Sigmoid colon (tissue), 7 donors: ENCODE data around the gene HIF1AN. TPM values are rescaled to one million over a fixed set of nuclear protein-coding genes. Genes with fewer than 3 reads are reported as not detected.

Source experiments
- DNase-seq: peaks from one replicate; pipeline ENCODE4 v3.0.0-alpha.2; 2019
- H3K27ac ChIP-seq, 4 donors: fragments of 200-600 bp; sonication (generic); one replicate each; pipeline ENCODE4 v1.5.1; 2016 to 2019; ENCODE audit warnings: mild to moderate bottlenecking in 1 of 4
- H3K27me3 ChIP-seq, 3 donors: fragments of 200-600 bp; sonication (generic); one replicate each; pipeline ENCODE4 v1.5.1; 2019; ENCODE audit warnings: mild to moderate bottlenecking in 1 of 3
- H3K36me3 ChIP-seq, 4 donors: fragments of 200-600 bp; sonication (generic); one replicate each; pipeline ENCODE4 v1.5.1; 2016 to 2019
- H3K4me1 ChIP-seq, 4 donors: fragments of 200-600 bp; sonication (generic); one replicate each; pipeline ENCODE4 v1.5.1; 2017 to 2019
- H3K4me3 ChIP-seq, 4 donors: fragments of 200-600 bp; sonication (generic); one replicate each; pipeline ENCODE4 v1.5.1; 2017 to 2019; ENCODE audit warnings: mild to moderate bottlenecking in 2 of 4, moderate library complexity in 1 of 4
- H3K9me3 ChIP-seq, 4 donors: fragments of 200-600 bp in 3 of 4; sonication (generic) in 3 of 4; one replicate each; pipeline versions ENCODE4 v1.5.1 to v1.6.1; 2013 to 2019
- EP300 ChIP-seq, 4 donors: sonication (generic); formaldehyde crosslinking; IDR thresholded peaks; one replicate each; pipeline ENCODE4 v1.6.1; 2017; ENCODE audit warnings: antibody characterized with exemption in 4 of 4
- POLR2A ChIP-seq, 2 donors: fragments of 450-650 bp; IDR thresholded peaks; one replicate each; pipeline ENCODE4 v1.6.1; 2016; ENCODE audit warnings: antibody characterized with exemption in 2 of 2, mild to moderate bottlenecking in 2 of 2, moderate library complexity in 2 of 2
- POLR2AphosphoS5 ChIP-seq, 4 donors: sonication (generic); formaldehyde crosslinking; IDR thresholded peaks; one replicate each; pipeline ENCODE4 v1.6.1; 2017; ENCODE audit warnings: antibody characterized with exemption in 4 of 4
- WGBS, 2 donors: extraction: QIAGEN DNeasy Blood & Tissue Kit; methylation state at CpG; one replicate each; pipeline ENCODE4 v1.1.7; 2013; 5-methylcytosine and 5-hydroxymethylcytosine counted together
- intact Hi-C: fragments of 100-400 bp; cut with DNase I; formaldehyde crosslinking; loops from one replicate; pipeline ENCODE4 v1.15.1; 2023
- polyA plus RNA-seq, 3 donors: library from polyadenylated mRNA; stranded (reverse); fragments of 200-250 nt; gene quantifications; one replicate each; pipeline ENCODE4 v1.2.3, GENCODE V29; 2013
- total RNA-seq, 4 donors: library from RNA; depleted of rRNA; stranded (reverse); fragments of >200 nt; gene quantifications; one replicate each; pipeline ENCODE4 v1.1.0, GENCODE V29; 2016
- TF ChIP-seq, protein P1 (sequence below), 4 experiments: fragments of 450-650 bp in 3 of 4; fragments of 200-600 bp in 1 of 4; IDR thresholded peaks; one replicate each; pipeline ENCODE4 v1.5.1; 2016 to 2019; ENCODE audit warnings: antibody characterized with exemption in 4 of 4, mild to moderate bottlenecking in 3 of 4, moderate library complexity in 2 of 4
- donor health status: healthy with polysubstance abuse.
- donor health status: Bipolar disorder and iron deficiency.
- donor health status: healthy.

Gene HIF1AN
- total and polyA plus RNA-seq, 7 donors = 4.2 to 23.8 (median 13.2) TPM

DNA sequence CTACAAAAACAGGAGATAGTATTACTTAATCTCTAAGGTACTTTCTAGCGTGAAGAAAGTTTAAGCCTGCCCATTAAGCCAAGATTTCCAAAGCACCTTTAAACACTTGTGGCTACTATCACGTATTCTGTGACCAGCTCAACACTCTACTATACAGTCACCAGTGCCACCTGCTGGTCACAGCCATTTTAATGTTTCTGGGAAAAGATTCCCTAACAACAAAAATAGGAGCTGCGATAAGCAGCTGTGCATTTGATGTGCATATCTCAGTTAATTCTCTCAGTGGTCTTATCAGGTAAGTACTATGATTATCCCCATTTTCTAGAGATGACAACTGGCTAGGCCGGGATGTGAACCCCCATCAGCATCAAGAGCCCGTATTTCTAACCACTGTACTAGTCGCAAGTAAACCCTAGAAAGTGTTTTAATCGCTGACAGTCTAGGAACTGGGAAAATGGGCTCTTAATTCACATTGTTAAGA is 16.9 kb upstream of the HIF1AN start:
- intact Hi-C loops = loop anchor here (2.0 to 5.0 kb wide), 2 partner anchors 86 to 180 kb away; no protein-coding TSS in a partner anchor
- Histone ChIP-seq H3K4me1 (peaks cover 0 to 17% (median 14%) of the 10 kb centered on the region in 4 donors), H3K9me3 (no peaks in the 10 kb centered on the region), H3K27ac (peak overlapping the region in 1 of 4 donors; percentile 37), H3K27me3 (peaks cover 0 to 4% (median 0%) of the 10 kb centered on the region in 3 donors), H3K4me3 (peak overlapping the region; percentile 42 to 61 (median 56)), H3K36me3 (peaks cover 0 to 32% (median 10%) of the 10 kb centered on the region in 4 donors)
- DNase-seq = no peak
- no peak for TF ChIP-seq POLR2A (IDR thresholded peaks at IDR 0.05)
- TF ChIP-seq, protein P1, sequence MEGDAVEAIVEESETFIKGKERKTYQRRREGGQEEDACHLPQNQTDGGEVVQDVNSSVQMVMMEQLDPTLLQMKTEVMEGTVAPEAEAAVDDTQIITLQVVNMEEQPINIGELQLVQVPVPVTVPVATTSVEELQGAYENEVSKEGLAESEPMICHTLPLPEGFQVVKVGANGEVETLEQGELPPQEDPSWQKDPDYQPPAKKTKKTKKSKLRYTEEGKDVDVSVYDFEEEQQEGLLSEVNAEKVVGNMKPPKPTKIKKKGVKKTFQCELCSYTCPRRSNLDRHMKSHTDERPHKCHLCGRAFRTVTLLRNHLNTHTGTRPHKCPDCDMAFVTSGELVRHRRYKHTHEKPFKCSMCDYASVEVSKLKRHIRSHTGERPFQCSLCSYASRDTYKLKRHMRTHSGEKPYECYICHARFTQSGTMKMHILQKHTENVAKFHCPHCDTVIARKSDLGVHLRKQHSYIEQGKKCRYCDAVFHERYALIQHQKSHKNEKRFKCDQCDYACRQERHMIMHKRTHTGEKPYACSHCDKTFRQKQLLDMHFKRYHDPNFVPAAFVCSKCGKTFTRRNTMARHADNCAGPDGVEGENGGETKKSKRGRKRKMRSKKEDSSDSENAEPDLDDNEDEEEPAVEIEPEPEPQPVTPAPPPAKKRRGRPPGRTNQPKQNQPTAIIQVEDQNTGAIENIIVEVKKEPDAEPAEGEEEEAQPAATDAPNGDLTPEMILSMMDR (IDR thresholded peaks at IDR 0.05) = peak; percentile 38 to 65 (median 62)
- 18 to 19% methylated on average over 7 of the region's 7 CpGs for WGBS, 2 donors

DNA sequence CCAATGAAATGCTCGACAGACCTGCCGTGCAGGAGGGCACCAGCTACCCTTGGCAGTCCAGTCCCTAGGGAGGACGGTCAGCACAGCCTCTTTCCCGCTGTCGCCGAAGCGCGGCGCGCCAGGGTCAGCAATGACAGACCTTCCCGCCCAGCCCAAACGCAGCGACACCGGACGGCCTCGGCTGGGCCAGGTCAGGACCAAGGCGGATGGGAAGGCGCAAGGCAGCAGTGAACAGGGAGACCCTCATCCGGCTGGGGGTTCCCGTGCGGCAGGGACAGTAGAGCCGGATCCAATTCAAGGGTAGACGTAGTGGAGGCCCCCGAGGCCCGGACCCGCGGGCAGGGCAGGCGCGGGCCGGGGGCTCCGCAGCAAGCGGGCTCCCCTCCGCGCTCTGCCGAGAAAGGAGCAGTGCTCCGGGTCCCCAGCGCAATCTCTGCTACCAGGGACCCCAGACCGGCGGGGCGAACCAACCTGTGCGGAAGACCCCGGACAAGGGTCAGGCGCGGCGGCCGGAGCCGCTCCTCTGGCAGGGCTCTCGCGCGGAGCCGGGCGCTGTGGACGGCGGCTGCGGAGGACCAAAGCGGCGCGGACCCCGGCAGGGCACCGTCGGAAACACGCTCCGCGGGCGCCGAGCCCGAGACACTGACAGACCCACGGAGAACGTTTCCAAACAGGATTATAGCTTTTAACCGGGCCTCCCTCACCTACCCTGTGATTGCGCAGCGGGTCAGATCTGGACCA is 16.3 kb upstream of the HIF1AN start, which contains the start of gene SEC31B:
SEC31B (minus strand) TSS at position 551 of the 741 bp plus-strand sequence. CDS start 2,909 bp downstream, outside the sequence.
- no peak for DNase-seq
- Histone ChIP-seq H3K4me1 (peaks cover 0 to 17% (median 14%) of the 10 kb centered on the region in 4 donors), H3K27me3 (peaks cover 0 to 4% (median 0%) of the 10 kb centered on the region in 3 donors), H3K36me3 (peaks cover 2 to 34% (median 17%) of the 10 kb centered on the region in 4 donors), H3K9me3 (no peaks in the 10 kb centered on the region), H3K4me3 (peak within 1 kb of the TSS; percentile 42 to 61 (median 56)), H3K27ac (peak within 1 kb of the TSS in 1 of 4 donors; percentile 37)
- peak in 2 of 4 donors; percentile 20 to 21 for TF ChIP-seq POLR2AphosphoS5 (IDR thresholded peaks at IDR 0.05)
- no peak for TF ChIP-seq EP300 (IDR thresholded peaks at IDR 0.05)
- 16 to 30% methylated on average over 72 of the region's 72 CpGs for WGBS, 2 donors
- intact Hi-C loops = loop anchor here (2.0 to 5.0 kb wide), 2 partner anchors 87 to 181 kb away; no protein-coding TSS in a partner anchor

DNA sequence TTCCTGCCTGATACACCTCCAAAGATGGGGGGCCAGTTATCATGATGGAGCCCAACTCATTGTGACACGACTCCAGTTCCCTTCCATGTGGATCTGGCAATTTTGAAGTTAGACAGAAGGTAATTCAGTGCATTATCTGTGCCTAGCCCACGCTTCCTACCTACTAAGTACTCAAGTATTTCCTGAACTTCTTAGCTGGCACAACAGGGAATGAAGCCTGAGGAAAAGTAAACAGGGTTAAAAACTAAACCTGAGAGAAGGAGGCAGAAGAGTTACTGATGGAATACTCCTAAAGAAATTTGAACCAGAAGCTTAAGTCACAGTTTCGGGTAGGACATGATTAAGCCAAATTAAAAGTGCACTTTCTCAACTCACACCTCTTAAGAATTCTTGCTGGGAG is 14.9 kb upstream of the HIF1AN start:
- Histone ChIP-seq H3K27ac (no peak overlapping the region), H3K4me3 (no peak overlapping the region), H3K9me3 (no peaks in the 10 kb centered on the region), H3K27me3 (peaks cover 0 to 4% (median 0%) of the 10 kb centered on the region in 3 donors), H3K36me3 (peaks cover 11 to 37% (median 27%) of the 10 kb centered on the region in 4 donors), H3K4me1 (peaks cover 0 to 17% (median 14%) of the 10 kb centered on the region in 4 donors)
- no peak for TF ChIP-seq EP300 (IDR thresholded peaks at IDR 0.05)
- TF ChIP-seq, protein P1 (IDR thresholded peaks at IDR 0.05) = no peak
- no peak for TF ChIP-seq POLR2AphosphoS5 (IDR thresholded peaks at IDR 0.05)
- TF ChIP-seq POLR2A (IDR thresholded peaks at IDR 0.05) = no peak
- 88 to 94% methylated on average over 3 of the region's 3 CpGs for WGBS, 2 donors
- DNase-seq = no peak
- intact Hi-C loops = no loop called here

DNA sequence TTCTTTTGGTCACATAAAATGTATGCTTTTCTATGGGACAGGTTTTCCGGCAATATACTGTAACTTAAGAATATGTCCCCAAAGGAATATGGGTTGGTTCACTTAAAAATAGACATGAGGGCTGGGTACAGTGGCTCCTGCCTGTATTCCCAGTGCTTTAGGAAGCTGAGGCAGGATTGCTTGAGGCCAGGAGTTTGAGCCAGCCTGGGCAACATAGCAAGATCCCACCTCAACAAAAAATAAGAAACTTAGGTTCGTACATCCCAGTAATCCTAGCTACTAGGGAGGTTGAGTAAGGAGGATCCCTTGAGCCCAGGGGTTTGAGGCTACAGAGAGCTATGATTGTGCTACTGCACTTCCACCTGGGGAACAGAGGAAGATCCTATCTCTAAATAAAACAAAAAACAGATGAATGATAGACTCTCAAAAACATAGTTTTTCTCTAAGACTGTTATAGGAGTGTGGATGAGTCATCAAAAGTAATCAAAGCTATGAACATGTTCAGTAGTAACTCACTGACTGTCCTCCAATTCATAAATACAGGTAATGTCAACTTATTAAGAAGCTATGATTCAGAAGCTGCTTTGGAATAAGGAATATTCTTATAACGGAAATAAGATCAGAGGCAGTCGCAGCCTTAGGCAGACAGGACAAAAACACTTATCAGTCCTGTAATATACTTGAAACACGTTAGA is 13.5 kb upstream of the HIF1AN start:
- no peak for DNase-seq
- TF ChIP-seq EP300 (IDR thresholded peaks at IDR 0.05) (no peak), POLR2AphosphoS5 (IDR thresholded peaks at IDR 0.05) (no peak), POLR2A (IDR thresholded peaks at IDR 0.05) (no peak)
- TF ChIP-seq, protein P1 (IDR thresholded peaks at IDR 0.05) = no peak
- H3K36me3 ChIP-seq = peaks cover 23 to 50% (median 38%) of the 10 kb centered on the region in 4 donors
- 88 to 94% methylated on average over 5 of the region's 5 CpGs for WGBS, 2 donors
- H3K4me3 ChIP-seq = no peak overlapping the region
- H3K4me1 ChIP-seq = peaks cover 0 to 17% (median 15%) of the 10 kb centered on the region in 4 donors
- no peaks in the 10 kb centered on the region for H3K9me3 ChIP-seq
- no peak overlapping the region for H3K27ac ChIP-seq
- intact Hi-C loops = no loop called here
- peaks cover 0 to 4% (median 0%) of the 10 kb centered on the region in 3 donors for H3K27me3 ChIP-seq
